GM19455 (cell line): ENCODE results near the gene MRAP2.
"Not testable (repeated sequence)": the region's sequence is repeated elsewhere in the genome, so short reads cannot be mapped to it uniquely, and the experiment has no call there.

Source experiments
- ATAC-seq: cut with Tn5 transposase; IDR thresholded peaks from one replicate; pipeline ENCODE4 v1.9.1; 2021; ENCODE audit not compliant: unreplicated experiment

The MRAP2 gene

GRCh38 chr6:84074988-84075781, 41.6 kb downstream of the MRAP2 start:
- no peak for ATAC-seq

GRCh38 chr6:84077645-84078044, 44.1 kb downstream of the MRAP2 start:
- no peak for ATAC-seq

GRCh38 chr6:84078335-84078734, 44.8 kb downstream of the MRAP2 start:
- no peak for ATAC-seq

GRCh38 chr6:84081222-84081621, 47.6 kb downstream of the MRAP2 start:
- ATAC-seq, result no peak

- ATAC-seq, result no peak
These were observed 49.2 kb downstream of the MRAP2 start for GRCh38 chr6:84082689-84083265.

- ATAC-seq, result not testable (repeated sequence)
These were observed 51.1 kb downstream of the MRAP2 start for GRCh38 chr6:84084705-84085104.

- ATAC-seq, result no peak
These were observed 52.5 kb downstream of the MRAP2 start for GRCh38 chr6:84086056-84086455.

- no peak for ATAC-seq
These were observed 53.2 kb downstream of the MRAP2 start for GRCh38 chr6:84086545-84087429.

GRCh38 chr6:84089081-84089480, 55.5 kb downstream of the MRAP2 start:
- ATAC-seq, result no peak

GRCh38 chr6:84089552-84089951, 56.0 kb downstream of the MRAP2 start:
- no peak for ATAC-seq

GRCh38 chr6:84093441-84094435, 60.2 kb downstream of the MRAP2 start:
- ATAC-seq, result no peak

GRCh38 chr6:84095156-84095555, 61.6 kb downstream of the MRAP2 start:
- ATAC-seq, result no peak

GRCh38 chr6:84103029-84103428, 69.5 kb downstream of the MRAP2 start:
- ATAC-seq, result no peak

GRCh38 chr6:84105215-84105924, 71.8 kb downstream of the MRAP2 start:
- not testable (repeated sequence) for ATAC-seq

GRCh38 chr6:84107495-84107894, 73.9 kb downstream of the MRAP2 start:
- ATAC-seq, result no peak

GRCh38 chr6:84111351-84111750, 77.8 kb downstream of the MRAP2 start:
- ATAC-seq, result not testable (repeated sequence)

- not testable (repeated sequence) for ATAC-seq
These were observed 81.5 kb downstream of the MRAP2 start for GRCh38 chr6:84114933-84115594.

GRCh38 chr6:84118191-84118590, 84.6 kb downstream of the MRAP2 start:
- no peak for ATAC-seq

- ATAC-seq, result no peak
These were observed 85.7 kb downstream of the MRAP2 start for GRCh38 chr6:84119277-84119676.
